ENCODE results near the gene SCG5.
"Not testable (repeated sequence)": the region's sequence is repeated elsewhere in the genome, so short reads cannot be mapped to it uniquely, and the experiment has no call there.

SCG5 gene

GRCh38 chr15:32641517-32642059 is at the start of gene SCG5:
Gene SCG5, plus strand, starts transcription at chr15:32641710. Its CDS starts 1,883 bp downstream, at chr15:32643593.
- peak; percentile 88 for DNase-seq

- not testable (repeated sequence) for DNase-seq
These were observed 48.4 kb upstream of the SCG5 start, which contains the start of gene GOLGA8N for GRCh38 chr15:32593151-32593550. Gene GOLGA8N, plus strand, starts transcription at chr15:32593456.

GRCh38 chr15:32609518-32609917 is 32.0 kb upstream of the SCG5 start:
- DNase-seq, result not testable (repeated sequence)

- not testable (repeated sequence) for DNase-seq
These were observed 30.8 kb upstream of the SCG5 start for GRCh38 chr15:32610719-32611118.

GRCh38 chr15:32614712-32615050 is 26.8 kb upstream of the SCG5 start:
- DNase-seq, result not testable (repeated sequence)

- not testable (repeated sequence) for DNase-seq
These were observed 26.2 kb upstream of the SCG5 start, which contains the start of gene ARHGAP11A for GRCh38 chr15:32615051-32615870. Gene ARHGAP11A, plus strand, starts transcription at chr15:32615504. Its CDS starts 708 bp downstream, at chr15:32616212.

- not testable (repeated sequence) for DNase-seq
These were observed 25.6 kb upstream of the SCG5 start for GRCh38 chr15:32615871-32616426.

- no peak for DNase-seq
These were observed 5.1 kb upstream of the SCG5 start for GRCh38 chr15:32636410-32636809.

GRCh38 chr15:32636908-32637567 is 4.5 kb upstream of the SCG5 start:
- DNase-seq, result no peak

- no peak for DNase-seq
These were observed 3.8 kb upstream of the SCG5 start for GRCh38 chr15:32637704-32638103.

GRCh38 chr15:32642667-32643435 is 1.3 kb downstream of the SCG5 start:
- peak; percentile 9 for DNase-seq

GRCh38 chr15:32643907-32644445 is 2.5 kb downstream of the SCG5 start:
- DNase-seq, result no peak

- peak; percentile 89 for DNase-seq
These were observed 4.8 kb downstream of the SCG5 start for GRCh38 chr15:32646291-32646690.

- DNase-seq, result no peak
These were observed 7.8 kb downstream of the SCG5 start for GRCh38 chr15:32649342-32649741.

- DNase-seq, result peak; percentile 38
These were observed 9.8 kb downstream of the SCG5 start for GRCh38 chr15:32651229-32651837.

GRCh38 chr15:32652178-32652577 is 10.7 kb downstream of the SCG5 start:
- no peak for DNase-seq

- DNase-seq, result no peak
These were observed 14.6 kb downstream of the SCG5 start for GRCh38 chr15:32656091-32656490.

GRCh38 chr15:32656496-32656895 is 15.0 kb downstream of the SCG5 start:
- DNase-seq, result no peak

- no peak for DNase-seq
These were observed 15.8 kb downstream of the SCG5 start for GRCh38 chr15:32657198-32657883.

- no peak for DNase-seq
These were observed 16.4 kb downstream of the SCG5 start for GRCh38 chr15:32657941-32658340.
